ENCODE data around the gene SARS1.

Gene SARS1

GRCh38 chr1:109268431-109269211 lies 54.9 kb downstream of the SARS1 start:
- no peak for DNase-seq (ENCODE audit: low read depth in 1 of 2, low spot score in 1 of 2)

GRCh38 chr1:109269212-109269980 lies 55.7 kb downstream of the SARS1 start:
- Histone ChIP-seq H3K27me3 (ENCODE audit: insufficient read depth, poor library complexity, severe bottlenecking) (no peaks in the 10 kb centered on the region), H3K27ac (replicated peaks) (no peak overlapping the region), H3K4me3 (replicated peaks; ENCODE audit: insufficient read depth, low read length) (no peak overlapping the region)

More at GRCh38 chr1:109268431-109269211, 54.9 kb downstream of the SARS1 start:
- TF ChIP-seq POLR2AphosphoS5 (IDR thresholded peaks at IDR 0.05; ENCODE audit: low read depth) (no peak), GABPA (IDR thresholded peaks at IDR 0.05; ENCODE audit: low read depth) (no peak), SPI1 (IDR thresholded peaks at IDR 0.05; ENCODE audit: borderline replicate concordance, low read depth) (no peak), CTCF (IDR thresholded peaks at IDR 0.05; ENCODE audit: insufficient read depth, low read length) (no peak), REST (IDR thresholded peaks at IDR 0.05; ENCODE audit: insufficient replicate concordance, low read depth) (no peak)
- Histone ChIP-seq H3K27ac (replicated peaks) (no peak overlapping the region), H3K27me3 (ENCODE audit: insufficient read depth, poor library complexity, severe bottlenecking) (no peaks in the 10 kb centered on the region), H3K4me3 (replicated peaks; ENCODE audit: insufficient read depth, low read length) (no peak overlapping the region)

More at GRCh38 chr1:109269212-109269980, 55.7 kb downstream of the SARS1 start:
- no peak for DNase-seq (ENCODE audit: low read depth in 1 of 2, low spot score in 1 of 2)
- TF ChIP-seq POLR2AphosphoS5 (IDR thresholded peaks at IDR 0.05; ENCODE audit: low read depth) (no peak), REST (IDR thresholded peaks at IDR 0.05; ENCODE audit: insufficient replicate concordance, low read depth) (no peak), CTCF (IDR thresholded peaks at IDR 0.05; ENCODE audit: insufficient read depth, low read length) (no peak)

All from HL-60 (cell line).